ENCODE data around the gene PCDHB2. TPM values are rescaled to one million over a fixed set of nuclear protein-coding genes. Genes with fewer than 3 reads are reported as not detected.
A peak's percentile ranks its signal among the peaks of the same experiment; 100 is the strongest.
"Not testable (repeated sequence)": the region's sequence is repeated elsewhere in the genome, so short reads cannot be mapped to it uniquely, and the experiment has no call there.

The PCDHB2 gene
- polyA plus RNA-seq, 2 of the 4 experiments (the other 2 are of a cell fraction) = 3.4 to 5.0 TPM

DNA sequence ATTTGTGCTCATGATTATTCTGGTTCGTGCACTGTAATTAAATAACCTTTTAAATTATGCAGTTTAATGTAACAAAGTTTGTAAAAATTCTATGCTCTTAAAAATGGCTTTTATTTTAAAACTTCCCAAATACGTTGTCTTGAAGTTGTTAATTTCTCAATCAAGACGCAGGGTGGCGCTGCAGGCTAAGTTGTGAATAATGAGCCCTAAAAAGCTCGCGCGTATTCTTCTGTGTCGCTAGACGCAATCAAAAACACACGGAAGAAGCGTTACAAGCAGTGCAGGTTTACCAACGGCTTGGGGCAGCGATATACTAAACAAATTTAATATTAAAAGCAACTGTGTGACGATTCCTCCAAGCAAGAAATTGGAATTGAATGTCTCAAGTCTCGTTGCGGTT lies 27.1 kb downstream of the PCDHB2 start, which contains the start of gene PCDHB4:
PCDHB4 (plus strand) TSS at position 256 of the 400 bp plus-strand sequence. CDS start 181 bp downstream, outside the sequence.
- WGBS (ENCODE audit: missing lambda C conversion rate) = 51% methylated on average over 16 of the region's 16 CpGs
- TF ChIP-seq CEBPB (IDR thresholded peaks at IDR 0.05) = no peak
- TF ChIP-seq ZFP36 (IDR thresholded peaks at IDR 0.05; ENCODE audit: borderline replicate concordance, partially characterized antibody) = no peak
- TF ChIP-seq NR3C1 (IDR thresholded peaks at IDR 0.05) = no peak
- TF ChIP-seq TFCP2L1 (CRISPR knock-in tag; IDR thresholded peaks at IDR 0.05) = no peak
- no peak for TF ChIP-seq ZC3H11A (IDR thresholded peaks at IDR 0.05)
- TF ChIP-seq KDM1A (IDR thresholded peaks at IDR 0.05; ENCODE audit: low read depth) = no peak
- no peak for TF ChIP-seq POLR2AphosphoS2 (conservative IDR thresholded peaks at IDR 0.05; ENCODE audit: low read length)
- TF ChIP-seq CHD4 (IDR thresholded peaks at IDR 0.05; ENCODE audit: borderline replicate concordance) = no peak
- no peak for TF ChIP-seq RAD21 (conservative IDR thresholded peaks at IDR 0.05 in 1 of 2, IDR thresholded peaks at IDR 0.05 in 1 of 2)
- TF ChIP-seq MAFK (IDR thresholded peaks at IDR 0.05; ENCODE audit: partially characterized antibody) = no peak
- TF ChIP-seq CBX8 (IDR thresholded peaks at IDR 0.05) = no peak
- no peak for TF ChIP-seq SREBF2 (IDR thresholded peaks at IDR 0.05)
- Histone ChIP-seq H3K27ac (no peak within 1 kb of the TSS), H3K9me3 (peaks cover 19% of the 10 kb centered on the region; the same call in 2 of the 3 replicates), H3K4me3 (no peak within 1 kb of the TSS), H3K4me2 (no peak within 1 kb of the TSS), H3K4me1 (no peaks in the 10 kb centered on the region)
- DNase-seq (ENCODE audit: low read depth in 1 of 2, low spot score in 1 of 2) (peak in 1 of 2 experiments; percentile 10), ATAC-seq (no peak), FAIRE-seq (no peak)
- POLR2A ChIA-PET = no interaction called here
- CTCF ChIA-PET = interaction anchor here (1.5 kb wide), 1 partner anchor 442 kb away, joined by 4 read pairs; no protein-coding TSS in a partner anchor

DNA sequence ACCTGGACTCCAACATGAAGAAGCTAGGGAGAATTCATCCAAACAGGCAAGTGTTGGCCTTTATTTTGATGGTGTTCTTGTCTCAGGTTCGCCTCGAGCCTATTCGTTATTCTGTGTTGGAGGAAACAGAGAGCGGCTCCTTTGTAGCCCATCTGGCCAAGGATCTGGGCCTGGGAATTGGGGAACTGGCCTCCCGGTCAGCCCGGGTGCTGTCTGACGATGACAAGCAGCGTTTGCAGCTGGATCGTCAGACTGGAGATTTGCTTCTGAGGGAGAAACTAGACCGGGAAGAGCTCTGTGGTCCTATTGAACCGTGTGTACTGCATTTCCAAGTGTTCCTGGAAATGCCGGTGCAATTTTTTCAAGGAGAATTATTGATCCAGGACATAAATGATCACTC lies 27.6 kb downstream of the PCDHB2 start:
- no peak for DNase-seq (ENCODE audit: low read depth in 1 of 2, low spot score in 1 of 2)
- Histone ChIP-seq H3K4me3 (no peak overlapping the region), H3K9me3 (peaks cover 19% of the 10 kb centered on the region; the same call in 2 of the 3 replicates), H3K27ac (no peak overlapping the region), H3K4me1 (no peaks in the 10 kb centered on the region), H3K4me2 (no peak overlapping the region)
- FAIRE-seq = no peak
- 50% methylated on average over 11 of the region's 12 CpGs for WGBS (ENCODE audit: missing lambda C conversion rate)
- POLR2A ChIA-PET = no interaction called here
- no peak for ATAC-seq
- CTCF ChIA-PET = interaction anchor here (1.0 to 1.5 kb wide), 2 partner anchors 13 to 442 kb away, joined by 3 to 4 read pairs; partner anchors contain the start of gene PCDHB5
- no peak for TF ChIP-seq CHD4 (IDR thresholded peaks at IDR 0.05; ENCODE audit: borderline replicate concordance)
- no peak for TF ChIP-seq EHMT2 (IDR thresholded peaks at IDR 0.05; ENCODE audit: low read depth)
- no peak for TF ChIP-seq RAD21 (conservative IDR thresholded peaks at IDR 0.05 in 1 of 2, IDR thresholded peaks at IDR 0.05 in 1 of 2)
- no peak for TF ChIP-seq KDM5A (IDR thresholded peaks at IDR 0.05)
- TF ChIP-seq HOXB13 (CRISPR knock-in tag; IDR thresholded peaks at IDR 0.05; ENCODE audit: low read depth) = no peak
- TF ChIP-seq NPAS2 (CRISPR knock-in tag; IDR thresholded peaks at IDR 0.05; ENCODE audit: borderline replicate concordance) = no peak
- TF ChIP-seq SMC3 (IDR thresholded peaks at IDR 0.05) = no peak
- no peak for TF ChIP-seq MYC (IDR thresholded peaks at IDR 0.05; ENCODE audit: borderline replicate concordance, low read length)
- no peak for TF ChIP-seq ZSCAN20 (CRISPR knock-in tag; IDR thresholded peaks at IDR 0.05)
- TF ChIP-seq ZNF302 (CRISPR knock-in tag; IDR thresholded peaks at IDR 0.05) = no peak
- no peak for TF ChIP-seq ZC3H11A (IDR thresholded peaks at IDR 0.05)

DNA sequence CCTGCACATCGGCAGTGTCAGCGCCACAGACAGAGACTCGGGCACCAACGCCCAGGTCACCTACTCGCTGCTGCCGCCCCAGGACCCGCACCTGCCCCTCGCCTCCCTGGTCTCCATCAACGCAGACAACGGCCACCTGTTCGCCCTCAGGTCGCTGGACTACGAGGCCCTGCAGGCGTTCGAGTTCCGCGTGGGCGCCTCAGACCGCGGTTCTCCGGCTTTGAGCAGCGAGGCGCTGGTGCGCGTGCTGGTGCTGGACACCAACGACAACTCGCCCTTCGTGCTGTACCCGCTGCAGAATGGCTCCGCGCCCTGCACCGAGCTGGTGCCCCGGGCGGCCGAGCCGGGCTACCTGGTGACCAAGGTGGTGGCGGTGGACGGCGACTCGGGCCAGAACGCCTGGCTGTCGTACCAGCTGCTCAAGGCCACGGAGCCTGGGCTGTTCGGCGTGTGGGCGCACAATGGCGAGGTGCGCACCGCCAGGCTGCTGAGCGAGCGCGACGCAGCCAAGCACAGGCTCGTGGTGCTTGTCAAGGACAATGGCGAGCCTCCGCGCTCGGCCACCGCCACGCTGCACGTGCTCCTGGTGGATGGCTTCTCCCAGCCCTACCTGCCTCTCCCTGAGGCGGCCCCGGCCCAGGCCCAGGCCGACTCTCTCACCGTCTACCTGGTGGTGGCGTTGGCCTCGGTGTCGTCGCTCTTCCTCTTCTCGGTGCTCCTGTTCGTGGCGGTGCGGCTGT lies 29.2 kb downstream of the PCDHB2 start:
- H3K4me1 ChIP-seq; FAIRE-seq; DNase-seq (ENCODE audit: low read depth in 1 of 2, low spot score in 1 of 2); H3K4me2 ChIP-seq; ATAC-seq; H3K4me3 ChIP-seq; H3K27ac ChIP-seq; POLR2A ChIA-PET; CTCF ChIA-PET: not testable (repeated sequence)
- peaks cover 15% of the 10 kb centered on the region; the same call in 1 of the 3 replicates for H3K9me3 ChIP-seq
- WGBS (ENCODE audit: missing lambda C conversion rate) = 78% methylated on average over 25 of the region's 73 CpGs

DNA sequence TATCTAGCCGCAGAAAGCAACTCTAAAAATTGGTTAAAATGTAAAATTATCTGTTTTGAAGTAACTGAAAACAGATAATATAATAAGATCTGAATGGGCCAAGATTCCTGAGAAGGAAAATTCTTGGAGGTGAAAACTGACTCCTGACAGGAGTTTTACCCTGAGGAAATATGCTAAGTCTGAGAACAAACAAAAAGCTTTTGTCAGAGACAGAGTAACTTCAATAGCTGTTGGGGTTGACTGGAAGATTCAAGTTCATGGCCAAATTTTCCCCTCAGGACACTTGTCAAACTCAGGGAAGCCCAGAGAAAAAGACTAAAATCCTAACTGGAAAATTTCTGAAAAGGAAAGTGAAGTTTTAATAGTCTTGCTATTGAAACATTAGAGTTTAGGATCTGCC lies 32.9 kb downstream of the PCDHB2 start:
- Histone ChIP-seq H3K4me1 (no peaks in the 10 kb centered on the region), H3K9me3 (peaks cover 15% of the 10 kb centered on the region; the same call in 1 of the 3 replicates), H3K4me3 (no peak overlapping the region), H3K4me2 (no peak overlapping the region), H3K27ac (no peak overlapping the region)
- POLR2A ChIA-PET = no interaction called here
- ATAC-seq (no peak), DNase-seq (ENCODE audit: low read depth in 1 of 2, low spot score in 1 of 2) (no peak), FAIRE-seq (no peak)
- WGBS (ENCODE audit: missing lambda C conversion rate) = 87% methylated on average over 1 of the region's 1 CpG
- CTCF ChIA-PET = interaction anchor here (1.5 to 2.0 kb wide), 2 partner anchors 33 to 86 kb away, joined by 5 to 6 read pairs; partner anchors contain the start of gene PCDHB2
- no peak for TF ChIP-seq POLR2AphosphoS2 (conservative IDR thresholded peaks at IDR 0.05; ENCODE audit: low read length)
- TF ChIP-seq CBX2 (IDR thresholded peaks at IDR 0.05; ENCODE audit: borderline replicate concordance, low read depth) = no peak
- TF ChIP-seq JUNB (IDR thresholded peaks at IDR 0.05) = no peak
- TF ChIP-seq, protein P1, sequence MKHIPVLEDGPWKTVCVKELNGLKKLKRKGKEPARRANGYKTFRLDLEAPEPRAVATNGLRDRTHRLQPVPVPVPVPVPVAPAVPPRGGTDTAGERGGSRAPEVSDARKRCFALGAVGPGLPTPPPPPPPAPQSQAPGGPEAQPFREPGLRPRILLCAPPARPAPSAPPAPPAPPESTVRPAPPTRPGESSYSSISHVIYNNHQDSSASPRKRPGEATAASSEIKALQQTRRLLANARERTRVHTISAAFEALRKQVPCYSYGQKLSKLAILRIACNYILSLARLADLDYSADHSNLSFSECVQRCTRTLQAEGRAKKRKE (CRISPR knock-in tag; IDR thresholded peaks at IDR 0.05; ENCODE audit: low read depth) = no peak
- TF ChIP-seq CHD2 (IDR thresholded peaks at IDR 0.05; ENCODE audit: low read length, partially characterized antibody) = no peak
- TF ChIP-seq, protein P2, sequence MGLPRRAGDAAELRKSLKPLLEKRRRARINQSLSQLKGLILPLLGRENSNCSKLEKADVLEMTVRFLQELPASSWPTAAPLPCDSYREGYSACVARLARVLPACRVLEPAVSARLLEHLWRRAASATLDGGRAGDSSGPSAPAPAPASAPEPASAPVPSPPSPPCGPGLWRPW (IDR thresholded peaks at IDR 0.05) = no peak
- no peak for TF ChIP-seq HOXB5 (CRISPR knock-in tag; IDR thresholded peaks at IDR 0.05)
- TF ChIP-seq, protein P3, sequence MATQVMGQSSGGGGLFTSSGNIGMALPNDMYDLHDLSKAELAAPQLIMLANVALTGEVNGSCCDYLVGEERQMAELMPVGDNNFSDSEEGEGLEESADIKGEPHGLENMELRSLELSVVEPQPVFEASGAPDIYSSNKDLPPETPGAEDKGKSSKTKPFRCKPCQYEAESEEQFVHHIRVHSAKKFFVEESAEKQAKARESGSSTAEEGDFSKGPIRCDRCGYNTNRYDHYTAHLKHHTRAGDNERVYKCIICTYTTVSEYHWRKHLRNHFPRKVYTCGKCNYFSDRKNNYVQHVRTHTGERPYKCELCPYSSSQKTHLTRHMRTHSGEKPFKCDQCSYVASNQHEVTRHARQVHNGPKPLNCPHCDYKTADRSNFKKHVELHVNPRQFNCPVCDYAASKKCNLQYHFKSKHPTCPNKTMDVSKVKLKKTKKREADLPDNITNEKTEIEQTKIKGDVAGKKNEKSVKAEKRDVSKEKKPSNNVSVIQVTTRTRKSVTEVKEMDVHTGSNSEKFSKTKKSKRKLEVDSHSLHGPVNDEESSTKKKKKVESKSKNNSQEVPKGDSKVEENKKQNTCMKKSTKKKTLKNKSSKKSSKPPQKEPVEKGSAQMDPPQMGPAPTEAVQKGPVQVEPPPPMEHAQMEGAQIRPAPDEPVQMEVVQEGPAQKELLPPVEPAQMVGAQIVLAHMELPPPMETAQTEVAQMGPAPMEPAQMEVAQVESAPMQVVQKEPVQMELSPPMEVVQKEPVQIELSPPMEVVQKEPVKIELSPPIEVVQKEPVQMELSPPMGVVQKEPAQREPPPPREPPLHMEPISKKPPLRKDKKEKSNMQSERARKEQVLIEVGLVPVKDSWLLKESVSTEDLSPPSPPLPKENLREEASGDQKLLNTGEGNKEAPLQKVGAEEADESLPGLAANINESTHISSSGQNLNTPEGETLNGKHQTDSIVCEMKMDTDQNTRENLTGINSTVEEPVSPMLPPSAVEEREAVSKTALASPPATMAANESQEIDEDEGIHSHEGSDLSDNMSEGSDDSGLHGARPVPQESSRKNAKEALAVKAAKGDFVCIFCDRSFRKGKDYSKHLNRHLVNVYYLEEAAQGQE (IDR thresholded peaks at IDR 0.05) = no peak
